ENCODE results near the gene THBS3. TPM values are rescaled to one million over a fixed set of nuclear protein-coding genes. Genes with fewer than 3 reads are reported as not detected.
"Not testable (repeated sequence)": the region's sequence is repeated elsewhere in the genome, so short reads cannot be mapped to it uniquely, and the experiment has no call there.

Gene THBS3
- total and polyA plus RNA-seq, 2 of the 13 experiments (the other 11 are each of a cell fraction or from before 2014, with no cell fraction given): 0.86 to 3.6 TPM

- DNase-seq (ENCODE audit: low spot score): no peak
- Histone ChIP-seq H3K79me2 (ENCODE audit: insufficient read depth, low read length) (no peaks in the 10 kb centered on the region), H3K27me3 (ENCODE audit: control insufficient read depth in 1 of 2, insufficient read depth in 2 of 2, low read length in 2 of 2) (peaks cover 2 to 49% of the 10 kb centered on the region in 2 experiments; a peak in 4 of 5 replicates), H4K20me1 (ENCODE audit: insufficient read depth, low read length) (no peaks in the 10 kb centered on the region), H3K9me3 (ENCODE audit: low read length) (no peaks in the 10 kb centered on the region), H3K4me3 (replicated peaks in 1 of 3; ENCODE audit: insufficient read depth in 1 of 3, low read depth in 2 of 3, low read length in 3 of 3) (peak overlapping the region in 2 of 3 experiments; percentile 32 to 72; a peak in 5 of 6 replicates), H3K27ac (ENCODE audit: extremely low read length, insufficient read depth, low read length) (no peak overlapping the region), H3K4me2 (ENCODE audit: low read depth, low read length) (peak overlapping the region; percentile 98), H3K36me3 (replicated peaks in 1 of 2; ENCODE audit: control insufficient read depth in 1 of 2, insufficient read depth in 2 of 2, low read length in 2 of 2) (no peaks in the 10 kb centered on the region), H3K4me1 (ENCODE audit: insufficient read depth, low read length) (peaks cover 25% of the 10 kb centered on the region), H2AFZ (ENCODE audit: low read length) (no peak overlapping the region), H3K9ac (ENCODE audit: insufficient read depth, low read depth, low read length) (no peak overlapping the region)
- ATAC-seq: no peak
- BruUV-seq (replicated peaks): no TSS peak
- no peak for FAIRE-seq
- in situ Hi-C loops (cut with HindIII; ENCODE audit: extremely low pct_ligation_motif_present, low pct_unique_long_range_greater_than_20kb): no loop called here
- POLR2A ChIA-PET: interaction anchor here (0.9 to 2.9 kb wide), 7 partner anchors 14 to 70 kb away, joined by 3 to 19 read pairs (median 5); partner anchors contain the start of genes KRTCAP2, MTX1, SCAMP3 and THBS3
- CTCF ChIA-PET (ENCODE audit: low intra/inter-chr PET ratio, low total read pairs): interaction anchor here (0.9 to 1.5 kb wide), 4 partner anchors 14 to 16 kb away, joined by 3 to 12 read pairs (median 4); no protein-coding TSS in a partner anchor
- WGBS (ENCODE audit: low lambda C conversion rate): 34% methylated on average over 18 of the region's 20 CpGs
- TF ChIP-seq SALL1 (CRISPR knock-in tag; IDR thresholded peaks at IDR 0.05) (no peak), FOXK2 (IDR thresholded peaks at IDR 0.05) (no peak)
- intact Hi-C loops (cut with micrococcal nuclease; ENCODE audit: unreplicated experiment): no loop called here
Observed at GRCh38 chr1:155192346-155193274, 15.1 kb downstream of the THBS3 start.

GRCh38 chr1:155191904-155192303 is 15.8 kb downstream of the THBS3 start:
- FAIRE-seq (no peak), ATAC-seq (no peak), DNase-seq (ENCODE audit: low spot score) (no peak)
- peaks cover 3 to 49% of the 10 kb centered on the region in 2 experiments; a peak in 4 of 5 replicates for H3K27me3 ChIP-seq (ENCODE audit: control insufficient read depth in 1 of 2, insufficient read depth in 2 of 2, low read length in 2 of 2)
- no peaks in the 10 kb centered on the region for H3K9me3 ChIP-seq (ENCODE audit: low read length)
- peaks cover 17% of the 10 kb centered on the region for H3K4me1 ChIP-seq (ENCODE audit: insufficient read depth, low read length)
- H3K36me3 ChIP-seq (replicated peaks in 1 of 2; ENCODE audit: control insufficient read depth in 1 of 2, insufficient read depth in 2 of 2, low read length in 2 of 2): no peaks in the 10 kb centered on the region
- TF ChIP-seq ZNF329 (CRISPR knock-in tag; IDR thresholded peaks at IDR 0.05; ENCODE audit: low read depth) (0 out of 2 replicates have a peak, but pooled peaks have one; percentile 36), GZF1 (CRISPR knock-in tag; IDR thresholded peaks at IDR 0.05) (no peak)
- no TSS peak for BruUV-seq (replicated peaks)
- H3K27ac ChIP-seq (ENCODE audit: extremely low read length, insufficient read depth, low read length): no peak overlapping the region
- no peaks in the 10 kb centered on the region for H3K79me2 ChIP-seq (ENCODE audit: insufficient read depth, low read length)
- H3K4me2 ChIP-seq (ENCODE audit: low read depth, low read length): no peak overlapping the region
- ChIA-PET POLR2A (interaction anchor here (2.9 kb wide), 1 partner anchor 16 kb away, joined by 19 read pairs; the partner anchor contains the start of genes MTX1 and THBS3), CTCF (ENCODE audit: low intra/inter-chr PET ratio, low total read pairs) (interaction anchor here (0.9 kb wide), 1 partner anchor 15 kb away, joined by 4 read pairs; no protein-coding TSS in a partner anchor)
- H2AFZ ChIP-seq (ENCODE audit: low read length): no peak overlapping the region
- H3K4me3 ChIP-seq (replicated peaks in 1 of 3; ENCODE audit: insufficient read depth in 1 of 3, low read depth in 2 of 3, low read length in 3 of 3): no peak overlapping the region
- H4K20me1 ChIP-seq (ENCODE audit: insufficient read depth, low read length): no peaks in the 10 kb centered on the region
- H3K9ac ChIP-seq (ENCODE audit: insufficient read depth, low read depth, low read length): no peak overlapping the region
- intact Hi-C loops (cut with micrococcal nuclease; ENCODE audit: unreplicated experiment) (no loop called here), in situ Hi-C loops (cut with HindIII; ENCODE audit: extremely low pct_ligation_motif_present, low pct_unique_long_range_greater_than_20kb) (no loop called here)
- WGBS (ENCODE audit: low lambda C conversion rate): 37% methylated on average over 5 of the region's 17 CpGs

GRCh38 chr1:155189926-155190325 is 17.8 kb downstream of the THBS3 start:
- ATAC-seq; H2AFZ ChIP-seq (ENCODE audit: low read length); H3K79me2 ChIP-seq (ENCODE audit: insufficient read depth, low read length); FAIRE-seq; POLR2A ChIA-PET; BruUV-seq (replicated peaks); CTCF ChIA-PET (ENCODE audit: low intra/inter-chr PET ratio, low total read pairs); in situ Hi-C loops (cut with HindIII; ENCODE audit: extremely low pct_ligation_motif_present, low pct_unique_long_range_greater_than_20kb); H3K4me2 ChIP-seq (ENCODE audit: low read depth, low read length); H3K9me3 ChIP-seq (ENCODE audit: low read length); intact Hi-C loops (cut with micrococcal nuclease; ENCODE audit: unreplicated experiment); H3K36me3 ChIP-seq (replicated peaks in 1 of 2; ENCODE audit: control insufficient read depth in 1 of 2, insufficient read depth in 2 of 2, low read length in 2 of 2); DNase-seq (ENCODE audit: low spot score); H3K27ac ChIP-seq (ENCODE audit: extremely low read length, insufficient read depth, low read length); H3K4me3 ChIP-seq (replicated peaks in 1 of 3; ENCODE audit: insufficient read depth in 1 of 3, low read depth in 2 of 3, low read length in 3 of 3); H3K9ac ChIP-seq (ENCODE audit: insufficient read depth, low read depth, low read length); H4K20me1 ChIP-seq (ENCODE audit: insufficient read depth, low read length): not testable (repeated sequence)
- 85% methylated on average over 19 of the region's 45 CpGs for WGBS (ENCODE audit: low lambda C conversion rate)
- peaks cover 4 to 52% of the 10 kb centered on the region in 2 experiments; a peak in 4 of 5 replicates for H3K27me3 ChIP-seq (ENCODE audit: control insufficient read depth in 1 of 2, insufficient read depth in 2 of 2, low read length in 2 of 2)
- H3K4me1 ChIP-seq (ENCODE audit: insufficient read depth, low read length): peaks cover 32% of the 10 kb centered on the region
